ENCODE data around the gene NLRP1.

GRCh38 chr17:5501685-5502084 is 82.6 kb downstream of the NLRP1 start:
- no peak for TF ChIP-seq POLR2A (IDR thresholded peaks at IDR 0.05)
- TF ChIP-seq CTCF (IDR thresholded peaks at IDR 0.05), result no peak
- no peak for TF ChIP-seq EP300 (IDR thresholded peaks at IDR 0.05)
